ENCODE measurements around the gene RAD9A.

Gene RAD9A

DNA sequence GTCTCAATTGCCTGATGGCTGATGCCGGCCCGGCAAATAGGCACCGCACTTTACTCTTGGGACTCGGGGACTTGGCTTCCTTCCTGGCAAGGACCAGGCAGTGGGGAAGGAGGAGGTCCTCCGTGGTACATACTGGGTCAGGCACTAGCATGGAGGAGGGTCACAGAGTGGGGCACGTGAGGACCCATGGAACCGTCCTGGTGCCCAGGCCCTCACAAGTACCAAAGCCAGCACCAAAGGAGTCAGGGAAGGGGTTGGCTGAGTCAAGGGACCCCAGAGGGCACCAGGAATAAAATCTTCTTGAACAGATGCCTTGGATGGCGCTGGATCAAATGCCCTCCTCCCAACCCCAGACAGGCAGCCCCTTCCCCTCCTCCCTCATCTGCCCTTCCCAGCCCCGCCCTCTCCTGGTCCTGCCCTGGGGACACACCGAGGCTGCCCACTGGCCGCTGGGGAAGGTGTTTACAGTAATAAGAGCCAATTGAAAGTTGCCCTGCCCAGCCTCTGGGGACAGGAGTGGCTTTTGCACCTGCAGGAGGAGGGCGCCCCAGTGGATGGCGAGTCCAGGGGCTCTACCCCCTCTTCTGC lies 18.1 kb downstream of the RAD9A start:
- no peak for DNase-seq (ENCODE audit: low read depth in 2 of 2)

DNA sequence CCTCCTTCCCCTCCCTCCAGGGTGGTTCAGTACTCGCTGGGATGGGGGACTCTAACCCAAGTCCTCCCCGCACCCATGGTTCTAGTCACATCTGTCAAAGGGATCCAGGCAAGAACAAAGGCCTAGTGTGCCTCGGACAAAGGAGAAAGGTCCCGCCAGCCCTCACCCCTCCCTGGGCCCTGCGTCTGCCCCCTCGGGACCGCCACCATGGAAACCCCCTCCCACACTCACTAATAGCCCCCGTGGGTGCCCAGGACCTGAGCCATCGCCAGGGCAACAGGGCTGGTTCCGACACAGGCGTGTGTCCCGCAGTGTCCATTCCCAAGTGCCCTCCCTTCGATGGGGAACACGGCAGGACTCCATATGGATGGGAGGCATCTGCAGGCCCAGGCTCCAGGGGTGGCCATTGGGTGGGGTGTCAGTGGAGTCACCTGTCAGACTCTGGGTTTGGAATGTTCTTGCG lies 18.6 kb downstream of the RAD9A start:
- DNase-seq (ENCODE audit: low read depth in 2 of 2): no peak

DNA sequence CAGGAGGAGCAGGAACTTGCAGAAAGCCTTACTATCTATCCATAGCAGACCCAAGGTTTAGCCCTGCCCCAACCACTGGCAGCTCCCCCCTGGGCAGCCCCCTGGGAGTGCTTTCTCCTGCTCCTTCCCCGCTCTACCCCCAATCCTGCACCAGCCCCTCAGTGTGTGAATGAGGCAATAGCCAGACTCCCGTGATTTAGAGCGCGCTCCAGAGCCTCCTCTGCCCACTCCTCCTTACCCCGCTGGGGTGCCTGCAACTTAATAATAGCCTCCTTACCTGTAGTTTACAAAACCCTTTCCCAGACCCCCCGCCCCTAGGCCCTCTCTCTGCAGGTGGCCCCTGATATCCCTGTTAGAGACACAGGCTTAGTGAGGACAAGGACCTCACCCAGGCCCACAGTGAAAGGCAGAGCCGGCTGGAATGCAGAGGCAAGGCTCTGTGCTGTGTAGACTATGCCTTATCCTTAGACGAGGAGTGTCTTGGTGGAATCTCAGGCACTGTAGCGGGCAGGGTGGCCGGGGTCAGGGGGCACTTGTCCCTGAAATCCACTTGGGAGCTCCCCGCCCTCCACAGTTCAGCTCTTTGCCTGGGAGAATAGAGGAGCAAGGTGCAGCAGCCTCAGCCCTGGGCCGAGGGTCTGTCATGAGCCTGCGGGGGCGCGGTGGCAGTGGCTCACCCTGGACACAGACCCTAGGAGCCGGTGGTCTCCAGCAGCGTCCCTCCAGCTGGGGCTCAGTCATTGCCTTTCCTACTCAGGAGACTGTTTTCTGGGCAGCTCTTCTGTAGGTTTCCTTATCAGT lies 19.4 kb downstream of the RAD9A start:
- no peak for DNase-seq (ENCODE audit: low read depth in 2 of 2)

DNA sequence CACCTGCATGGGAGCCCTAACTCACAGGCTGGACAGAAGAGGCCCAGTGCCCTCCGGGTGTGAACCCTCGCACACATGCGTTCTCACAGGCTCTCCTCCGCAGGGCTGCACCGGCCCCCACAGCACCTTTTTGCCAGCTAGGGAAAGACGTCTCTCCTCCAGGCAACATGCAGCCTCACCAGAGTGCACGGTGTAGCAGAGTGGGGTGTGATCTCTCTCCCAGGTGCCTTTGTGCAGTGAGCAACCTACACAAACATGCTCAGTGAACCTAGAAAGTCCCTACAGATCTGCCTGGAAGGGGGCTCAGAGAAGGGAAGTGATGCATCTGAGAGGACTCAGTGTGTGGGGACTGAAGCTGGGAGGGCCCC lies 20.0 kb downstream of the RAD9A start:
- no peak for DNase-seq (ENCODE audit: low read depth in 2 of 2)

DNA sequence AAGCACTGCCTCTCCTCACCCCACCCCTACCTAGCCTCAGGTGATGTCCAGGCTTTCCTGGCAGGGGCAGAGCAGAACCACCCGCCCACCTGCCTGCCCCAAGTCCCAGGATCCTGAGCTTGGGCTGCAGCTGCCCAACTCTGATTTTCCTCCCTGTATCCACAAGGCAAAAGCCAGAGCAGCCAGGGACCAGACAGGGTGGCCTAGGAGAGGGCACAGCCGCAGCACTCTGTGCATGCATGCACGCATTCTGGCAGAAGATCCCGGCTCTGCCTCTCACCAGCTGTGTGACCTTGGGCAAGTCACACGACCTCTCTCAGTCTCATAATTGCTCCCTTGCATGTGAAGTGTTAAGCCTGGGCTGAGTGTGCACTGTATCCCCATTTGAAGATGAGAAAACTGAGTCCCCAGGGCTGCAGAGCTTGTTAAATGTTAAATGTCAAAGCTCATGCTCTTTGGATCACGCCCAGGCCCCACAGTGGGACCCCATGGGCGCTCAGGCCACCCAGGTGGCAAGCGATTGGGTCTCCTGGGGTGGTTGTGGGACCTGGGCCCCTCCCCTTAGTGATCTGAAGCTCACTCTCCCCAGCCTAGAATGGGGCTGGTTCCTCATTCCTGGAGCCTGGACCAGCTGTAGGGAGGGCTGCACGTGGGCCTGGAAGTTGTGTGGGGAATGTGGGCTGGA lies 20.9 kb downstream of the RAD9A start:
- no peak for DNase-seq (ENCODE audit: low read depth in 2 of 2)

DNA sequence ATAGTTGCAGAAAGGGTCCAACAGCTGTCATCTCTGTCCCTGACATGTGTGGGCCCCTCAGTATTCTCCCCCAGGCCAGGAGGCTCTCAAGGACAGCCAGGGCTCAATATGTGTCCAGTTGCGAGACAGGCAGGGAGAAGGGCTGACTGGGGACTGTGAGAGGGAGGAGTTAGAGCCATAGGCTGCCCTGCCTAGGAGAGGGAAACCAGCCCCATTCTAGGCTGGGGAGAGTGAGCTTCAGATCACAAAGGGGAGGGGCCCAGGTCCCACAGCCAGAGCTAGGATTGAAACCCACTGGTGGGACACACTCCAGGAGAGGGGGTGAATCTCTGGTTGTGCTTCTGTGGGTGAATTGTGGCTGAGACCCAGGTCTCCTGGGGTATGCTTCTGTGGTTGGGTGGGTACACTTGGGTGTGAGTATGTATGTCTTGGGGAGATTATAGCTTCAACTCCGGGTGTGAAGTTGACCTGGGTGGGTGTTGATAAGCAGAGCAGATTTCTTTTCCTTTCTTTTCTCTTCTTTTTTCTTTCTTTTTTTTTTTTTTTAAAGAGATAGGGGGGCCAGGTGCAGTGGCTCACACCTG lies 21.6 kb downstream of the RAD9A start:
- no peak for DNase-seq (ENCODE audit: low read depth in 2 of 2)

DNA sequence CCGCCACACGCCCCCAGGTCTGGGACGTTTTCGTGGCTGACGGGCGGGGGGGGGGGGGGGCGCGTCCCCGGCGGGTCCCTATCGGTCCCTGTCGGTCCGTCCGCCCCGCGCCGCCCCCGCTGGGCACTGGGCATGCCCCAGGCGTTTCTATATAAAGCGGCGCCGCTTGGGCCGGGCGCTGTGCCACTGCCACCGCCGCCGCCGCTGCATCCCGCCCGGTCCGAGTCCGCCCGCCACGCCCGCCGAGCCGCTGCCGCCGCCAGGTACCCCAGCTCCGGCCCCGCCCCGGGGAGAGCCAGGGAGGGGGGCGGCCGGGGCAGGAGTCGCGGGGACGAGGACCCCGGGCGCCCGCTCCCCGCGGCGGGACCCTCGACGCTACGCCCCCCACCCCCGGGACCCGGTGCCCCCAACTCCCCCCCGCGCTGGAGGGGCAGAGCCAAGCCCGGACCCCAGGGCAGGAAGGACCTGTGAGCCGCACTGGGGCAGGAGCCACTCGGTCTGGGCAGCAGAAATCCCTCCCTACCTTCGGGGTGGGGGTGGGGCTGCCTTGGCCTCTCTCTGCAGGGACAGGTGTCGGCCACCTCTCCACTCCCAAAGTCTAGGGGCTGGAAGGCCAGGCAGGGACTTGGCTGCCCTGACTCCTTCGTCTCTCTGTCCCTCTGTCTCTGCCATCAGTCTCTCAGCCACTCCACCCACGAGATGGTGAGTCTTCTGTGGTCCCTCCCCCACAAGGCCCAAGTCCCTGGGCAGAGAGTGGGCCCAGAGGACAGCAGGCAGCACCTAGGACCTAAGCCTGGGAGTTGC lies 23.9 kb downstream of the RAD9A start, which contains the start of gene CARNS1:
TSS of gene CARNS1 (plus strand) at position 178 of the 804 bp plus-strand sequence. CDS start at position 700, 522 bp downstream.
- DNase-seq (ENCODE audit: low read depth in 2 of 2): no peak

DNA sequence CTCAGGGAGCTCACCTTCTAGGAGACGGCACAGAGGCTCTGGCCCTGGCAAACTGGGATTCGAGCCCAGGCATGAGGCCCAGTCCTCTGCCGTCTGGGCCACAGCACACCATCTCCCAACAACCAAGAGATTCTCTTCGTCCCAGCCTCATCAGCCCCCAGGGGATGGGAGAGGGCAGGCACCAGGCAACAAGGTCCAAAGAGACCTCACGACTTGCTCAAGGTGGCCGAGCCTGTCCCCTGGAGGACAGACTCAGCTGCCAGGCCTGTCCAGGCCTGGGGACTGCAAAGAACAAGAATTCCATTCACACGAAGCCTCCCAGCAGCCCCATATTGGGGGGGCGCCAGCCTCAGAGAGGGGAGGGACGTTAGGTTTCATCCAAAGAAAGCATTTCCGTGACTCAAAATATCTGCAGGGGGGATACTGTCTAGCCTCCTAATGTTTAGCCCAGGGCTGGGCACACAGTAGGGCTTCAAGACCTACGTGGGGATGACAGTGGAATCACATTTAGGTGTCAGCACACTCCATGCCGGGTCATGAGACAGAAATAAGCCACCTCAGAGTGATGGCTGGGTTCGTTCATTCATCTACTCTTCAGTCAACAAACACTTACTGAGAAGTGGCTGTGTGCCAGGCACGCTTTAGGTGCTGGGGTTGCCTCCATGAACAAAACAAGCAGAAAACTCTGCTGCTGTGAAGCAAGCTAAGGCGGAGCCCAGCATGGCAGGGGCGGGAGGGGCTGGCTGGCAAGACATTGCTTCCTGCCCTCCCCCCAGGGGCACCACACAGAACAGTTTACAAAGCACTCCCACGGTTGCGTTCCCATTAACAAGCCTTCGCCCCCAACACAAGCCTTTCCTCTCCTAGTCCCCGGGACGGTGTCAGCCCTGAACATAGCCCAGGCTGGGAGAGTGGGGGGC lies 24.9 kb downstream of the RAD9A start:
- DNase-seq (ENCODE audit: low read depth in 2 of 2): peak; percentile 59 to 63

DNA sequence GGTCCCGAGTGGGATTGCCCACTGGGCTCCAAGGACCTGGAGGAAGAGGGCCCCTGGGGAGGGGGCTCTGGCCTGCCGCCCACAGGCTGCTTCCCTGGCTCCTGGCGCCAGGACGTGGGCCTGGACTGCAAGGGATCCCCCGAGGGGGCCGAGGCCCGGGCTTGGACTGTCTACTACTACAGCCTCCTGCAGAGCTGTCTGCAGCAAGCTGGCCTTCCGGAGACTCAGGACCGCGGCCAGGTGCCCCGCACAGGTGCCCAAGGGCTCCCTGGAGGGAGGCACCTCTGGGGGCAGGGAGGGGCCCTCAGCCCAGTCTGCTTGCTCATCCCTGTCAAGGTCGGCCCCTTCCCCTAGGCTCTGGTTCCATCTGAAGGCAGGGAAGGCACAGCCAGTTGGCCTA lies 25.6 kb downstream of the RAD9A start:
- DNase-seq (ENCODE audit: low read depth in 2 of 2): no peak

DNA sequence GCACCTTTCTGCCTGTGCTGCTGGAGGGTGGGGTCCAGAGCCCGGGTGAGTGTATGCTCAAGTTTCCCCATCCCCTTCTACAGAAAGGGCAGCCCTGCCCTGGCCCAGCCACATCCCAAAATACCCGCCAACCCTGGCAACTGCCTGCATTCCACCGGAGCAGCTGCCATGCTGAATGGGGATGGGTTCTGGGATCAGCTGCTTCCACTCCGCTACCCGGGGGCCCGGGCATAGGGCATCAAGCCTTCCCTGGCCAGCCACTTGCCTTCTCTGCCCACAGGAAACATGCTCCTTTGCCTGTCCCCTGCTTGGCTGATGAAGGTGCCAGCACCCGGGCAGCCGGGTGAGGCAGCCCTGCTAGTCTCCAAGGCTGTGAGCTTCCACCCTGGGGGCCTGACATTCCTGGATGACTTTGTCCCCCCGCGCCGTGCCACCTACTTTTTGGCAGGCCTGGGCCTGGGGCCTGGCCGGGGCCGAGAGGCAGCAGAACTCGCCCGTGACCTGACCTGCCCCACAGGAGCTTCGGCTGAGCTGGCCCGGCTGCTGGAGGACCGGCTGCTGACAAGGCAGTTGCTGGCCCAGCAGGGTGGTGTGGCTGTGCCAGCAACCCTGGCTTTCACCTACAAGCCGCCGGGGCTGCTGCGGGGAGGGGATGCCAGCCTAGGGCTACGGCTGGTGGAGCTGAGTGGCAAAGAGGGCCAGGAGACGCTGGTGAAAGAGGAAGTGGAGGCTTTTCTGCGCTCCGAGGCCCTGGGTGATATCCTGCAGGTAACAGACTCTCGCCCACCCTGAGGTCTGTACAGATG lies 26.9 kb downstream of the RAD9A start:
- DNase-seq (ENCODE audit: low read depth in 2 of 2): no peak

DNA sequence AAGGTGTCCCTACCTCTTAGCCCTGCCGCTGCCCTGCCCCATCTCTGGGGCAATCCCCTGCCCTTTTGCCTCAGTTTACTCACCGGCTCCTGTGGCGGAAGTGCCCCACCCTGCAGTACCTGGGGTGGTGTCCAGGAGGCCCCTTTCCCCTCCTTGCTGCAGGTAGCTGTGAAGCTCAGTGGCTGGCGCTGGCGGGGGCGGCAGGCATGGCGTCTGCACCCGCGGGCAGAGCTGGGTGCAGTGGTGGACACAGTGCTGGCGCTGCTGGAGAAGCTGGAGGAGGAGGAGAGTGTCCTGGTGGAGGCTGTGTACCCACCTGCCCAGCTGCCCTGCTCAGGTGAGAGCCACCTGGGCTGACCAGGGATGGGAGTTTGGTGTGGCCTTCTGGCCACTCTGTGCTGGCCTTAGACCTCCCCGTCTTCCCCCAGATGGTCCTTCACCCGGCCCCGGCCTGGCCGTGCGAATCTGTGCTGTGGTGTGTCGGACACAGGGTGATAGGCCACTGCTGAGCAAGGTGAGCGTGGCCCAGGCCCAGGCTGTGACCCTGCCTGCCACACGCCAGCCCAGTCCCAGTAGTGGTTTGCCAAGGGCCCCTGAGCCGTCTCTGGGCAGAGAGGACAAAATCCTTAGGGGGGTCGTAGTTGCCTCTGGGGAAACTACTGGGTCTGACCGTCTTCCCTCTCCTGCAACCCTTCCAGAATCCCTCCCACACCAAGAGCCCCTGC lies 27.7 kb downstream of the RAD9A start:
- no peak for DNase-seq (ENCODE audit: low read depth in 2 of 2)

DNA sequence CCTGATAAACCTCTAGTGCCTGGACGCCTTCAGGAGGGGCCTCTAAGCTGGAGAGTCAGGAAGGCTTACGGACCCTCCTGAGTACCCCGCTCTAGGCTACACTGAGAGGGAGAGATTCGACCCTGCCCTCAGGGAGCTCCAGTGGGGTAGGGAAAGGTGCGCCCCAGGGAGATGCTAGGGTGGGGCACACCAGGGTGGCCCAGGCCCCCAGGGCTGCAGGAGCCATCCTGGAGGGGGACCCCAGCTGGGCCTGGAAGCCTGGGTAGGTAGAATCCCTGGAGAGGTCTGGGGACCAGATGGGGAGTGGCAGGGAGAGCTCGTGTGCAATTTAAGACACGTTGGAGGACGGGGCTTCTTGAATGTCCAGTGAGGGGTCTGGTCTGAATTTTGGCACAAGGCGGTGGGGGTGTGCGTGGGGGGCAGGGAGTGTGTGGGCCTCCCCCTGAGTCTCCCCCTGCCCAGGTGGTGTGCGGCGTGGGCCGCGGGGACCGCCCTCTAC lies 28.4 kb downstream of the RAD9A start:
- DNase-seq (ENCODE audit: low read depth in 2 of 2): no peak

DNA sequence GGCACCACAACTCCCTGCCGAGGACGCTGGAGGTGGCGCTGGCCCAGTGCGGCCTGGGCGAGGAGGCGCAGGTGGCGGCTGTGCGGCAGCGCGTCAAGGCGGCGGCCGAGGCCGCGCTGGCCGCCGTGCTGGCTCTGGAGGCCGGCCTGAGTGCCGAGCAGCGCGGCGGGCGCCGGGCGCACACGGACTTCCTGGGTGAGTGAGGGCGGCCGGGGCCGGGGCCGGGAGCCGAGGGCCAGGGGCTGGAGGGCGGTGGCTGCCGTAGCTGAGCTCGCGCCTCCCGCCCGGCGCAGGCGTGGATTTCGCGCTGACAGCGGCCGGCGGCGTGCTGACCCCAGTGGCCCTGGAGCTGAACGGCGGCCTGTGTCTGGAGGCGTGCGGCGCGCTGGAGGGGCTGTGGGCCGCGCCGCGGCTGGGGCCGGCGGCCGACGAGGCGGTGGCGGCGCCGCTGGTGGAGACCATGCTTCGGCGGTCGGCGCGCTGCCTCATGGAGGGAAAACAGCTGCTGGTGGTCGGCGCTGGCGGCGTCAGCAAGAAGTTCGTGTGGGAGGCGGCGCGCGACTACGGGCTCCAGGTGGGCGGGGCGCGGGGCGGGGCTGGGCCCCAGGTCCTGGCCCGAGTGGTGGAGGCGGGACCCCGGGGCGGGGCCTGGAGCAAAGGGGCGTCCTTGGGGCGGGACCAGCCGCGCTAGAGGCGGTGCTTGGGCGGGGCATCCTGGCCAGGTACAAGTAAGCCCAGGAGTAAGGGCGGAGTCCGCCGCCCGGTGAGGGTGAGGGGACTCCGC lies 29.1 kb downstream of the RAD9A start:
- DNase-seq (ENCODE audit: low read depth in 2 of 2): peak; percentile 96 to 98

DNA sequence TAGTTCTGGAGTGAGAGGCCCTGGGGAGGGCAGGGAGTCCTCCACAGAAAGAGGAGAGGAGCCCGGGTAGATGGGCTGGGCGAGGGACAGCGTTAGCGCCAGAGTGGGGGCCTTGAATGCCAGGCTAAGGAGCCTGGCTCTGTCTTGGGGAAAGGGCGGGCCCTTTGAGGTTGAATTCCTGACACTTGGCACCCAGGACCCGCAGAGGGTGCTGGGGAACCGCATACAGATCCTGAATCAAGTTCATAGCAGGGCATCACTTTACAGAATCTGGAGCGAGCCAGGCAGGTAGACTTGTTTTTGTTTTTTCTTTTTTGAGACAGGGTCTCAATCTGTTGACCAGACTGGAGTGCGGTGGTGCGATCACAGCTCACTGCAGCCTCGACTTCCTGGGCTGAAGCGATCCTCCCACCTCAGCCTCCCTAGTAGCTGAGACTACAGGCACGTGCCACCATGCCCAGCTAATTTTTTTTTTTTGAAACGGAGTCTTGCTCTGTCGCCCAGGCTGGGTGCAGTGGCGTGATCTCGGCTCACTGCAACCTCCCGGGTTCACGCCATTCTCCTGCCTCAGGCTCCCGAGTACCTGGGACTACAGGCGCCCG lies 29.7 kb downstream of the RAD9A start:
- DNase-seq (ENCODE audit: low read depth in 2 of 2): no peak

DNA sequence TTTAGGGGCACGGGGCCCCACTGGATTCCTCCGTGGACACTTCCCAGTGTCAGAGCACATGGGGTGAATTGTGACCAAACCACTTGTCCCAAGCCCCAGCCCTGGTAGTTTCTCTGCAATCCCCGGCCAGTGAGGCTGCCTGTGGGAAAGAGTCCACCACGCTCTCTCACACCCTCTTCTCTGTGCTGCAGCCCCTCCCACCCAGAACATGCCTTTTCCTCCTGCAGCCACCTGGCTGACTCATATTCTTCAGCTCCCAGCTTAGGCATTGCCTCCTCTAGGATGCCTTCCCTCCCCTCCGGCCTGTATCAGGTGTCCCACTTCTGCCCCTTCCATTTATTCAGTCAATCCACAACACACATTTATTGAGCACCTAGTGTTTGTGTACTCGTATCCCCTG lies 31.1 kb downstream of the RAD9A start:
- DNase-seq (ENCODE audit: low read depth in 2 of 2): no peak

DNA sequence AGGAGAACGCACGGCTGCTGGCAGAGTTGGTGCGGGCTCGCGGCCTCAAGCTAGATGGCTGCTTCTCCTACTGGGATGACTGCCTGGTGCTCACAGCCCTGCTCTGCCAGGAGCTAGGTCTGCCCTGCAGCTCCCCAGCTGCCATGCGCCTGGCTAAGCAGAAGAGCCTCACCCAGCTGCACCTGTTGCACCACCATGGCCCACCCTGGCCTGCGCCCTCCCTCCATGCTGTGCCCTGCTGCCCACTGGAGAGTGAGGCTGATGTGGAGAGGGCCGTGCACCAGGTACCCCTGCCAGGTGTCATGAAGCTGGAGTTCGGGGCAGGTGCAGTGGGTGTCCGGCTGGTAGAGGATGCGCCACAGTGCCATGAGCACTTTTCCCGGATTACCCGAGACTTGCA lies 31.7 kb downstream of the RAD9A start:
- DNase-seq (ENCODE audit: low read depth in 2 of 2): no peak

DNA sequence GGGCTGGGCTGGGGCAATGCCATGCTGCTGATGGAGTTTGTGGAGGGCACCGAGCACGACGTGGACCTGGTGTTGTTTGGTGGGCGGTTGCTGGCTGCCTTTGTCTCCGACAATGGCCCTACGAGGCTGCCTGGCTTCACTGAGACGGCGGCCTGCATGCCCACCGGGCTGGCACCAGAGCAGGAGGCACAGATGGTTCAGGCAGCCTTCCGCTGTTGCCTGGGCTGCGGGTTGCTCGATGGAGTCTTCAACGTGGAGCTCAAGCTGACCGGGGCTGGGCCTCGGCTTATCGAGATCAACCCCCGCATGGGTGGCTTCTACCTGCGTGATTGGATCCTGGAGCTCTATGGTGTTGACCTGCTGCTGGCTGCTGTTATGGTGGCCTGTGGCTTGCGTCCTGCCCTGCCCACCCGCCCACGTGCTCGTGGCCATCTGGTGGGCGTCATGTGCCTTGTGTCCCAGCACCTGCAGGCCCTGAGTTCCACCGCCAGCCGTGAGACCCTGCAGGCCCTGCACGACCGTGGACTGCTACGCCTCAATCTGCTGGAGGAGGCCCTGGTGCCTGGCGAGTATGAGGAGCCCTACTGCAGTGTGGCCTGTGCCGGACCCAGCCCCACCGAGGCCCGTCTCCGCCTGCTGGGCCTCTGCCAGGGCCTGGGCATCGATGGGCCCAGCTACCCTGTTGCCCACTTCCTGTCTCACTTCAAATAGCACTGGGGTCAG lies 32.3 kb downstream of the RAD9A start:
- no peak for DNase-seq (ENCODE audit: low read depth in 2 of 2)

Data from activated CD8-positive, alpha-beta memory T cell treated with anti-CD3 and anti-CD28 coated beads for 4 hours (primary cell).